ENCODE data around the gene NGEF. TPM values are rescaled to one million over a fixed set of nuclear protein-coding genes. Genes with fewer than 3 reads are reported as not detected.

Gene NGEF
- total RNA-seq, 4 donors from 2014 or later: 0.29 to 18.4 (median 5.2) TPM

DNA sequence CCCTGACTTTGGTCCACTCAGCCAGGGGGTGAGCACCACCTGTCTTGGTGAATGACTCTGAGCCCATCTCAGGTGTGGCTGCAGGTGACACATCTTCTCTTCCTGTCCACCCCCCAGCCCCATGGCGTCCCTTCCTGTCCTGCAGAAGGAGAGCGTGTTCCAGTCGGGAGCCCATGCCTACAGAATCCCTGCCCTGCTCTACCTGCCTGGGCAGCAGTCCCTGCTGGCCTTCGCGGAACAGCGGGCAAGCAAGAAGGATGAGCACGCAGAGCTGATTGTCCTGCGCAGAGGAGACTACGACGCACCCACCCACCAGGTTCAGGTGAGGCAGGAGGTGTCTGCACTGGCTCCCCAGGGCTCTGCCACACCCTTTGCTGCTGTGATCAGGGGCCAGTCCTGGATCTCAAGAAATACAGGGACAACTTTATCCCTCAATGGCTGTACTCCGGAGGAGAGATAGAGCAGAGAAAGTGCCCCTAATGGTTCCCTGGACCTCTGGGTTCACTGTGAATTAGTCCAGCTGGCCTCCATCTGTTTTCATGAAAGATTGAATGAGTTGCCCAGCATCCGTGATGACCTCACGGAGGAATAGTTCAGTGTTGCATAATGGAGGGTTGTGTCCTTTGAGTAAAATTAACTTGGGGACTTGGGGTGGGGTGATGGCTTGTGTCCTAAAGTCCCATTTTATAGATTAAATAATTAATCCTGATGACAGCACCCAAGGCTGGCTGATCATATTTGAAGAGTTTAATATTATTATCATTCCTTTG lies 19.7 kb upstream of the NGEF start, which contains the start of gene NEU2:
Gene NEU2, plus strand, starts transcription at position 122 of the 770 bp plus-strand sequence. Its CDS starts 0 bp downstream, at position 122.
- intact Hi-C loops (cut with DNase I; ENCODE audit: low total_unique reads): no loop called here
- TF ChIP-seq POLR2A (IDR thresholded peaks at IDR 0.05): no peak
- TF ChIP-seq, protein P1, sequence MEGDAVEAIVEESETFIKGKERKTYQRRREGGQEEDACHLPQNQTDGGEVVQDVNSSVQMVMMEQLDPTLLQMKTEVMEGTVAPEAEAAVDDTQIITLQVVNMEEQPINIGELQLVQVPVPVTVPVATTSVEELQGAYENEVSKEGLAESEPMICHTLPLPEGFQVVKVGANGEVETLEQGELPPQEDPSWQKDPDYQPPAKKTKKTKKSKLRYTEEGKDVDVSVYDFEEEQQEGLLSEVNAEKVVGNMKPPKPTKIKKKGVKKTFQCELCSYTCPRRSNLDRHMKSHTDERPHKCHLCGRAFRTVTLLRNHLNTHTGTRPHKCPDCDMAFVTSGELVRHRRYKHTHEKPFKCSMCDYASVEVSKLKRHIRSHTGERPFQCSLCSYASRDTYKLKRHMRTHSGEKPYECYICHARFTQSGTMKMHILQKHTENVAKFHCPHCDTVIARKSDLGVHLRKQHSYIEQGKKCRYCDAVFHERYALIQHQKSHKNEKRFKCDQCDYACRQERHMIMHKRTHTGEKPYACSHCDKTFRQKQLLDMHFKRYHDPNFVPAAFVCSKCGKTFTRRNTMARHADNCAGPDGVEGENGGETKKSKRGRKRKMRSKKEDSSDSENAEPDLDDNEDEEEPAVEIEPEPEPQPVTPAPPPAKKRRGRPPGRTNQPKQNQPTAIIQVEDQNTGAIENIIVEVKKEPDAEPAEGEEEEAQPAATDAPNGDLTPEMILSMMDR (IDR thresholded peaks at IDR 0.05): no peak
- no peaks in the 10 kb centered on the region for H3K4me1 ChIP-seq
- DNase-seq: no peak
- no peaks in the 10 kb centered on the region for H3K36me3 ChIP-seq
- no peak within 1 kb of the TSS for H3K27ac ChIP-seq
- no peaks in the 10 kb centered on the region for H3K9me3 ChIP-seq
- no peaks in the 10 kb centered on the region for H3K27me3 ChIP-seq
- no peak within 1 kb of the TSS for H3K4me3 ChIP-seq

DNA sequence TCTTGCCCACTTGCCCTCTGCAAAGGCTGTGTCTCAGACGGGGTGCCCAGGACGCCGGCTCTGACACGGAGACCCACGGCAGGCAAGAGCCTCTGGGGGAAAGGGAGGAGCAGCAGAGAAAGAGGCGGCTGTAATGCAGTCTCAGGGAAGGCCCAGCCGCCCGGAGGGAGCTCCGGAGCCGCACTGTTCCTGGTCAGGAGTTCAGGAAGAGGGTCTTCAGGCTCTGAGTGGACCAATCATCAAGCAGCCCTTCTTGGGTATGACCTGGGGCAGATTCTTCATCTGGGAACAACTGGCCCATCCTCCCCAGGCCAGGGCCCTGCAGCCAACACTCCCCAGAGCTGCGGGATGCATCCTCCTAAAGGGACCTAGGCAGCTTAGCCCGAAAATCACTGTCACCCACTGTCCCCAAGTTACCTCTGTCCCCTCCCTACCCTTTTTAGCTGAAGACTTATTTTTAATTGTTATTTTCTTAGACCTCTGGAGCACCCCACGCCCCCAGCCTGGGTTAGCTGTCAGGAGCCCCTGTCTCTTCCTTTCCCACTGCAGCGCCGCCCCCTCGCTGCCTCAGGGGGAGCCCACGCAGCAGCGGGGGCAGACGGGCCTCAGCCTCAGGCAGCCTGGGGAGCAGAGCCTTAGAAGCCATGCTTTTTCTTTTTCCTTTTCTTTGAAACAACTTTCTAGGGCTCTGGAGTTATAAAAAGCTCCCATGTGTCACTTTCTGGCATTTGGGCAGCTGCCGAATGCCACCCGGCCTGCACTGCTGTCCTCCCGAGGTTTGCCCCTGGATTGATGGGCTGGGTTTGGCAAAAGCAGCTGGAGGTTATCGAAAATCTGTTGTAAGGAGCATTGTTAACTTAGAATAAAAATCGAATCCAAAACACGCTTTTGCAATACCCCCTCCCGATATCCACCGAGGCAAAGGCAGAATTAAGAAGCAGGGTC lies 18.8 kb upstream of the NGEF start:
- Histone ChIP-seq H3K27me3 (no peaks in the 10 kb centered on the region), H3K36me3 (no peaks in the 10 kb centered on the region), H3K4me3 (no peak overlapping the region), H3K27ac (no peak overlapping the region), H3K4me1 (no peaks in the 10 kb centered on the region), H3K9me3 (no peaks in the 10 kb centered on the region)
- no peak for TF ChIP-seq POLR2A (IDR thresholded peaks at IDR 0.05)
- TF ChIP-seq, protein P1 (IDR thresholded peaks at IDR 0.05): no peak
- intact Hi-C loops (cut with DNase I; ENCODE audit: low total_unique reads): no loop called here
- no peak for DNase-seq

GRCh38 chr2:233029321-233029720 lies 16.3 kb upstream of the NGEF start:
- Histone ChIP-seq H3K4me3 (no peak overlapping the region), H3K4me1 (no peaks in the 10 kb centered on the region), H3K9me3 (no peaks in the 10 kb centered on the region), H3K27me3 (no peaks in the 10 kb centered on the region), H3K27ac (no peak overlapping the region), H3K36me3 (no peaks in the 10 kb centered on the region)
- intact Hi-C loops (cut with DNase I; ENCODE audit: low total_unique reads): no loop called here
- TF ChIP-seq POLR2A (IDR thresholded peaks at IDR 0.05): no peak
- TF ChIP-seq, protein P1 (IDR thresholded peaks at IDR 0.05): no peak
- DNase-seq: no peak

DNA sequence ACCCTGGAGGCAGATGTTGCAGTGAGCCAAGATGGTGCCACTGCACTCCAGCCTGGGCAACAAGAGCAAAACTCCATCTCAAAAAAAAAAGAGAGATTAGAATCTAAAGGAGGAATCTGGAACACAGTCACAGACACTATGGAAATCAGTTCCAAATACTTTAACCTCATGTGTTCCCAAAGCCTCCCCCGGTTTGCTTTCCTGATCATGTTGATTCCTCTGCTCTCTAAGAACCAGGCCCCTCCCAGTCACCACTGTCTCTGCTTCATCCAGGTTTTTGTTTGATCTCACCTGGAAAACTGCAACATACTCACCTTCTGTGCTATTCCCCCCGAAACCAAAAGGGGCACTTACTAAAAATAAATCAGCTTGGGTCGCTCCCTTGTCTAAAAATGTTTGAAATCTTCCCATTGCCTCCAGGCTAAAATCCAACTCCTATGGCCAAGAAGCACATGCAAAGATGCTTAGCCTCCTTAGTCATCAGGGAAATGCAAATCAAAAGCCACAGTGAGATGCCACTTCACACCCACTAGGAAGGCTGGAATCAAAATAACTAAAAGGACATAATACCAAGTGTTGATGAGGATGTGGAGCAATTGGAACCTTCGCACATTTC lies 13.2 kb upstream of the NGEF start:
- intact Hi-C loops (cut with DNase I; ENCODE audit: low total_unique reads): no loop called here
- DNase-seq: no peak
- H3K36me3 ChIP-seq: no peaks in the 10 kb centered on the region

More for the DNA sequence above, 13.2 kb upstream of the NGEF start:
- Histone ChIP-seq H3K9me3 (no peaks in the 10 kb centered on the region), H3K4me1 (no peaks in the 10 kb centered on the region), H3K27me3 (no peaks in the 10 kb centered on the region), H3K27ac (no peak overlapping the region), H3K4me3 (no peak overlapping the region)
- TF ChIP-seq POLR2A (IDR thresholded peaks at IDR 0.05): no peak
- TF ChIP-seq, protein P1 (IDR thresholded peaks at IDR 0.05): no peak

All from uterus (tissue), 4 donors.